ENCODE measurements around the gene CMPK2.
"Not testable (repeated sequence)": the region's sequence is repeated elsewhere in the genome, so short reads cannot be mapped to it uniquely, and the experiment has no call there.

Gene CMPK2

GRCh38 chr2:6865346-6866274, at the start of gene CMPK2:
TSS of gene CMPK2 (minus strand) at chr2:6865907. CDS start at chr2:6865696, 211 bp downstream.
- peak; percentile 73 for DNase-seq

- DNase-seq, result no peak
These were observed 49.7 kb upstream of the CMPK2 start for GRCh38 chr2:6915399-6915798.

- no peak for DNase-seq
These were observed 49.1 kb upstream of the CMPK2 start for GRCh38 chr2:6914828-6915227.

- DNase-seq, result no peak
These were observed 47.9 kb upstream of the CMPK2 start for GRCh38 chr2:6913415-6914157.

GRCh38 chr2:6911721-6912120, 46.0 kb upstream of the CMPK2 start:
- DNase-seq, result no peak

- DNase-seq, result no peak
These were observed 44.0 kb upstream of the CMPK2 start for GRCh38 chr2:6909431-6910385.

GRCh38 chr2:6908291-6908690, 42.6 kb upstream of the CMPK2 start:
- no peak for DNase-seq

GRCh38 chr2:6906165-6906741, 40.5 kb upstream of the CMPK2 start:
- no peak for DNase-seq

GRCh38 chr2:6905668-6906067, 40.0 kb upstream of the CMPK2 start:
- no peak for DNase-seq

GRCh38 chr2:6902581-6902980, 36.9 kb upstream of the CMPK2 start:
- DNase-seq, result not testable (repeated sequence)

GRCh38 chr2:6896930-6897759, 31.4 kb upstream of the CMPK2 start:
- DNase-seq, result no peak

- no peak for DNase-seq
These were observed 28.3 kb upstream of the CMPK2 start for GRCh38 chr2:6893876-6894482.

- no peak for DNase-seq
These were observed 23.0 kb upstream of the CMPK2 start for GRCh38 chr2:6888724-6889123.

- no peak for DNase-seq
These were observed 22.1 kb upstream of the CMPK2 start for GRCh38 chr2:6887751-6888192.

- DNase-seq, result no peak
These were observed 20.3 kb upstream of the CMPK2 start for GRCh38 chr2:6885968-6886367.

GRCh38 chr2:6885551-6885950, 19.8 kb upstream of the CMPK2 start:
- DNase-seq, result no peak

- DNase-seq, result no peak
These were observed 17.9 kb upstream of the CMPK2 start for GRCh38 chr2:6883448-6884122.

- DNase-seq, result no peak
These were observed 15.8 kb upstream of the CMPK2 start for GRCh38 chr2:6881516-6881915.

- DNase-seq, result no peak
These were observed 15.3 kb upstream of the CMPK2 start for GRCh38 chr2:6881046-6881445.

- DNase-seq, result no peak
These were observed 14.6 kb upstream of the CMPK2 start for GRCh38 chr2:6880200-6880733.

All from 8988T (cell line).